ENCODE measurements around the gene FAM47C.

GRCh38 chrX:36963852-36964251, 44.3 kb upstream of the FAM47C start:
- TF ChIP-seq CTCF (IDR thresholded peaks at IDR 0.05; ENCODE audit: insufficient read depth, low read length, poor library complexity, severe bottlenecking) (no peak), EZH2phosphoT487 (conservative IDR thresholded peaks at IDR 0.05; ENCODE audit: low read length) (no peak)
